ENCODE results near the gene HJURP.

HJURP gene

GRCh38 chr2:233836359-233836758 is 18.0 kb downstream of the HJURP start:
- TF ChIP-seq, protein P1, sequence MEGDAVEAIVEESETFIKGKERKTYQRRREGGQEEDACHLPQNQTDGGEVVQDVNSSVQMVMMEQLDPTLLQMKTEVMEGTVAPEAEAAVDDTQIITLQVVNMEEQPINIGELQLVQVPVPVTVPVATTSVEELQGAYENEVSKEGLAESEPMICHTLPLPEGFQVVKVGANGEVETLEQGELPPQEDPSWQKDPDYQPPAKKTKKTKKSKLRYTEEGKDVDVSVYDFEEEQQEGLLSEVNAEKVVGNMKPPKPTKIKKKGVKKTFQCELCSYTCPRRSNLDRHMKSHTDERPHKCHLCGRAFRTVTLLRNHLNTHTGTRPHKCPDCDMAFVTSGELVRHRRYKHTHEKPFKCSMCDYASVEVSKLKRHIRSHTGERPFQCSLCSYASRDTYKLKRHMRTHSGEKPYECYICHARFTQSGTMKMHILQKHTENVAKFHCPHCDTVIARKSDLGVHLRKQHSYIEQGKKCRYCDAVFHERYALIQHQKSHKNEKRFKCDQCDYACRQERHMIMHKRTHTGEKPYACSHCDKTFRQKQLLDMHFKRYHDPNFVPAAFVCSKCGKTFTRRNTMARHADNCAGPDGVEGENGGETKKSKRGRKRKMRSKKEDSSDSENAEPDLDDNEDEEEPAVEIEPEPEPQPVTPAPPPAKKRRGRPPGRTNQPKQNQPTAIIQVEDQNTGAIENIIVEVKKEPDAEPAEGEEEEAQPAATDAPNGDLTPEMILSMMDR (IDR thresholded peaks at IDR 0.05; ENCODE audit: insufficient read depth, low read length, poor library complexity, severe bottlenecking) = no peak
- no peaks in the 10 kb centered on the region for H3K27me3 ChIP-seq (replicated peaks; ENCODE audit: control insufficient read depth, insufficient read depth, low read length)
- peaks cover 27% of the 10 kb centered on the region for H3K36me3 ChIP-seq (ENCODE audit: control insufficient read depth, insufficient read depth, low read length)
- no peak for DNase-seq (ENCODE audit: extremely low read depth, insufficient read length)
- no peak overlapping the region for H3K4me3 ChIP-seq (replicated peaks; ENCODE audit: low read depth, low read length)

GRCh38 chr2:233835230-233836186 is 18.8 kb downstream of the HJURP start:
- Histone ChIP-seq H3K27me3 (replicated peaks; ENCODE audit: control insufficient read depth, insufficient read depth, low read length) (no peaks in the 10 kb centered on the region), H3K36me3 (ENCODE audit: control insufficient read depth, insufficient read depth, low read length) (peaks cover 25% of the 10 kb centered on the region), H3K4me3 (replicated peaks; ENCODE audit: low read depth, low read length) (no peak overlapping the region)
- DNase-seq (ENCODE audit: extremely low read depth, insufficient read length) = no peak
- TF ChIP-seq, protein P1 (IDR thresholded peaks at IDR 0.05; ENCODE audit: insufficient read depth, low read length, poor library complexity, severe bottlenecking) = no peak

GRCh38 chr2:233833345-233833744 is 21.0 kb downstream of the HJURP start:
- H3K36me3 ChIP-seq (ENCODE audit: control insufficient read depth, insufficient read depth, low read length) = peaks cover 11% of the 10 kb centered on the region
- no peak overlapping the region for H3K4me3 ChIP-seq (replicated peaks; ENCODE audit: low read depth, low read length)
- no peak for DNase-seq (ENCODE audit: extremely low read depth, insufficient read length)
- H3K27me3 ChIP-seq (replicated peaks; ENCODE audit: control insufficient read depth, insufficient read depth, low read length) = no peaks in the 10 kb centered on the region; the same call in 1 of the 2 replicates
- TF ChIP-seq, protein P1 (IDR thresholded peaks at IDR 0.05; ENCODE audit: insufficient read depth, low read length, poor library complexity, severe bottlenecking) = no peak

GRCh38 chr2:233832869-233833311 is 21.4 kb downstream of the HJURP start:
- no peaks in the 10 kb centered on the region; the same call in 1 of the 2 replicates for H3K27me3 ChIP-seq (replicated peaks; ENCODE audit: control insufficient read depth, insufficient read depth, low read length)
- no peak for DNase-seq (ENCODE audit: extremely low read depth, insufficient read length)
- H3K4me3 ChIP-seq (replicated peaks; ENCODE audit: low read depth, low read length) = no peak overlapping the region
- H3K36me3 ChIP-seq (ENCODE audit: control insufficient read depth, insufficient read depth, low read length) = peaks cover 11% of the 10 kb centered on the region
- TF ChIP-seq, protein P1 (IDR thresholded peaks at IDR 0.05; ENCODE audit: insufficient read depth, low read length, poor library complexity, severe bottlenecking) = peak; percentile 38

DNA sequence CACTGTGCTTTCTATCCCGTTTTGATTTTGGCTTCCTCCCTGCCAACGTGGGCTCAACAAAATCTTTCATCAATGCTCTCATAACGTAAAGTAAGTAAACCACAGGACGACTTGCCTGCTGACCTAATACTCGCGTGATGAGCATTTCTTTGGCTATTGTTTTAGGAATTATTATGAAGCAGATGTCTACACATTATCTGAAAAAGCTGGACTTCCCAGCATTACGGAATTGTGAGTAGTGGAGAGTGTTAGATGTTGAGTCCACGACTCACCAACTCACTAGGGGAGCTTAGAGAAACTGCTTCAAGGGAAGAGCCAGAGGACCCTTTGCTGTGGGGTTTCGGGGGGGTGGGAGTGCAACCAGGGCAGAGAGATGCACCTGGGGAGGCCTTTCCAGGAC is 21.9 kb downstream of the HJURP start:
- H3K27me3 ChIP-seq (replicated peaks; ENCODE audit: control insufficient read depth, insufficient read depth, low read length) = no peaks in the 10 kb centered on the region; the same call in 1 of the 2 replicates
- H3K36me3 ChIP-seq (ENCODE audit: control insufficient read depth, insufficient read depth, low read length) = peaks cover 11% of the 10 kb centered on the region
- DNase-seq (ENCODE audit: extremely low read depth, insufficient read length) = no peak
- TF ChIP-seq, protein P1 (IDR thresholded peaks at IDR 0.05; ENCODE audit: insufficient read depth, low read length, poor library complexity, severe bottlenecking) = no peak
- no peak overlapping the region for H3K4me3 ChIP-seq (replicated peaks; ENCODE audit: low read depth, low read length)

Data from GM06990 (cell line).